Caco-2 (cell line): ENCODE results near the gene PKD1. TPM values are rescaled to one million over a fixed set of nuclear protein-coding genes. Genes with fewer than 3 reads are reported as not detected.

Experiments
- BruUV-seq: library from RNA; stranded (reverse); fragments of 400-500 nt; replicated peaks from 2 replicates; lab custom pipeline; 2021; lab: Mats Ljungman, UMichigan
- CTCF ChIA-PET: fragments of 300-600 bp; sonication (Branson Sonifier 250); formaldehyde crosslinking; loops from one replicate; lab custom pipeline; 2022; ENCODE audit warnings: antibody characterized with exemption; lab: Charles Lee
- POLR2A ChIA-PET: fragments of 300-600 bp; sonication (Branson Sonifier 250); formaldehyde crosslinking; loops from one replicate; lab custom pipeline; 2022; ENCODE audit warnings: antibody characterized with exemption; lab: Charles Lee
- DNase-seq, 2 experiments: peaks; one replicate each; pipeline versions ENCODE4 v3.0.0 to v3.0.0-alpha.2; 2020 to 2022
- H3K27me3 ChIP-seq: replicated peaks from 2 replicates; pipeline ENCODE4 v1.6.0; 2011; ENCODE audit warnings: low read length; ENCODE audit not compliant: control insufficient read depth, insufficient read depth
- H3K36me3 ChIP-seq: 2 replicates; pipeline ENCODE4 v1.5.1; 2011; ENCODE audit warnings: low read length; ENCODE audit not compliant: control insufficient read depth, insufficient read depth
- H3K4me1 ChIP-seq: fragments of 250-450 bp; sonication (Bioruptor Pico); 2 replicates; pipeline ENCODE4 v1.5.1; 2020; ENCODE audit warnings: mild to moderate bottlenecking
- H3K4me3 ChIP-seq: 2 replicates; pipeline ENCODE4 v1.5.1; 2011; ENCODE audit warnings: low read depth, mild to moderate bottlenecking, control low read depth, low read length
- H3K9me3 ChIP-seq: fragments of 250-450 bp; sonication (Bioruptor Pico); 2 replicates; pipeline ENCODE4 v1.5.1; 2020; ENCODE audit warnings: mild to moderate bottlenecking, moderate library complexity
- H3K27ac Mint-ChIP-seq: one replicate; pipeline ENCODE4 v1.8.0; 2022; ENCODE audit warnings: mixed read lengths; ENCODE audit not compliant: unreplicated experiment
- H3K27me3 Mint-ChIP-seq: one replicate; pipeline ENCODE4 v1.8.0; 2022; ENCODE audit warnings: mixed read lengths; ENCODE audit not compliant: insufficient read depth, unreplicated experiment
- H3K36me3 Mint-ChIP-seq: one replicate; pipeline ENCODE4 v1.8.0; 2022; ENCODE audit warnings: mild to moderate bottlenecking, mixed read lengths; ENCODE audit not compliant: insufficient read depth, unreplicated experiment
- H3K4me1 Mint-ChIP-seq: one replicate; pipeline ENCODE4 v1.8.0; 2022; ENCODE audit warnings: low read depth, mixed read lengths; ENCODE audit not compliant: unreplicated experiment
- H3K4me3 Mint-ChIP-seq: one replicate; pipeline ENCODE4 v1.8.0; 2022; ENCODE audit warnings: mild to moderate bottlenecking, moderate library complexity, mixed read lengths; ENCODE audit not compliant: unreplicated experiment
- H3K9me3 Mint-ChIP-seq: one replicate; pipeline ENCODE4 v1.8.0; 2022; ENCODE audit warnings: mixed read lengths; ENCODE audit not compliant: unreplicated experiment
- CTCF ChIP-seq, 2 experiments: fragments of 200-600 bp in 1 of 2; IDR thresholded peaks; 1 replicate in 1 of 2; 2 replicates in 1 of 2; pipeline versions ENCODE4 v1.5.1 to v1.8.0; 2011 to 2022; ENCODE audit warnings: antibody characterized with exemption in 1 of 2, control low read depth in 1 of 2, inconsistent platforms in 1 of 2, low read depth in 1 of 2, low read length in 1 of 2, mild to moderate bottlenecking in 1 of 2, moderate library complexity in 1 of 2; ENCODE audit not compliant: insufficient read depth in 1 of 2, severe bottlenecking in 1 of 2, unreplicated experiment in 1 of 2
- intact Hi-C: fragments of 100-400 bp; cut with micrococcal nuclease; formaldehyde crosslinking; loops from one replicate; pipeline ENCODE4 v1.10.0; 2022; ENCODE audit not compliant: unreplicated experiment
- total RNA-seq: library from RNA; stranded (reverse); gene quantifications from 2 replicates; pipeline ENCODE4 v1.2.3, GENCODE V29; 2022

The PKD1 gene
- total RNA-seq, 1 experiment from 2014 or later = 70.5 TPM

- DNase-seq = no peak
- no peaks in the 10 kb centered on the region for H3K27me3 Mint-ChIP-seq
- ChIA-PET POLR2A (no interaction called here), CTCF (interaction anchor here (0.5 kb wide), 1 partner anchor 390 kb away, joined by 4 read pairs; the partner anchor contains the start of gene NTN3)
- H3K4me3 Mint-ChIP-seq = no peak overlapping the region
- H3K27ac Mint-ChIP-seq = no peak overlapping the region
- Histone ChIP-seq H3K36me3 (no peaks in the 10 kb centered on the region), H3K9me3 (no peaks in the 10 kb centered on the region), H3K4me3 (no peak overlapping the region), H3K4me1 (no peaks in the 10 kb centered on the region), H3K27me3 (no peaks in the 10 kb centered on the region)
- TF ChIP-seq CTCF (IDR thresholded peaks at IDR 0.05; ENCODE audit: insufficient read depth in 1 of 2, low read depth in 1 of 2, low read length in 1 of 2, severe bottlenecking in 1 of 2, unreplicated experiment in 1 of 2) = no peak
- no peaks in the 10 kb centered on the region for H3K4me1 Mint-ChIP-seq
- H3K9me3 Mint-ChIP-seq = no peaks in the 10 kb centered on the region
- BruUV-seq = no TSS peak
- H3K36me3 Mint-ChIP-seq = peaks cover 25% of the 10 kb centered on the region
- intact Hi-C loops = no loop called here
Measured at GRCh38 chr16:2081201-2082084, 54.3 kb downstream of the PKD1 start.

- H3K9me3 Mint-ChIP-seq = no peaks in the 10 kb centered on the region
- ChIA-PET CTCF (interaction anchor here (0.6 kb wide), 1 partner anchor 297 kb away, joined by 3 read pairs; the partner anchor contains the start of gene NUBP2), POLR2A (no interaction called here)
- H3K36me3 ChIP-seq = no peaks in the 10 kb centered on the region; the same call in 1 of the 2 replicates
- no peak for DNase-seq
- H3K9me3 ChIP-seq = no peaks in the 10 kb centered on the region
- no peaks in the 10 kb centered on the region for H3K4me1 ChIP-seq
- intact Hi-C loops = no loop called here
- H3K27me3 ChIP-seq = no peaks in the 10 kb centered on the region
- no peak overlapping the region for H3K4me3 ChIP-seq
- peaks cover 14% of the 10 kb centered on the region for H3K36me3 Mint-ChIP-seq
- BruUV-seq = no TSS peak
- H3K27ac Mint-ChIP-seq = no peak overlapping the region
- H3K4me3 Mint-ChIP-seq = no peak overlapping the region
- no peaks in the 10 kb centered on the region for H3K4me1 Mint-ChIP-seq
- no peak for TF ChIP-seq CTCF (IDR thresholded peaks at IDR 0.05; ENCODE audit: insufficient read depth in 1 of 2, low read depth in 1 of 2, low read length in 1 of 2, severe bottlenecking in 1 of 2, unreplicated experiment in 1 of 2)
- H3K27me3 Mint-ChIP-seq = no peaks in the 10 kb centered on the region
Measured at GRCh38 chr16:2079991-2080390, 55.7 kb downstream of the PKD1 start.

- no TSS peak for BruUV-seq
- POLR2A ChIA-PET = no interaction called here
Measured at GRCh38 chr16:2079311-2079800, 56.3 kb downstream of the PKD1 start.

More at GRCh38 chr16:2079311-2079800, 56.3 kb downstream of the PKD1 start:
- no peaks in the 10 kb centered on the region for H3K4me1 ChIP-seq
- no peak for DNase-seq
- Mint-ChIP-seq H3K36me3 (peaks cover 12% of the 10 kb centered on the region), H3K4me1 (no peaks in the 10 kb centered on the region), H3K9me3 (no peaks in the 10 kb centered on the region), H3K4me3 (no peak overlapping the region), H3K27ac (no peak overlapping the region), H3K27me3 (no peaks in the 10 kb centered on the region)
- CTCF ChIA-PET = interaction anchor here (0.7 to 1.0 kb wide), 2 partner anchors 11 to 61 kb away, joined by 3 to 5 read pairs; no protein-coding TSS in a partner anchor
- intact Hi-C loops = no loop called here
- H3K27me3 ChIP-seq = no peaks in the 10 kb centered on the region
- no peaks in the 10 kb centered on the region for H3K9me3 ChIP-seq
- H3K36me3 ChIP-seq = no peaks in the 10 kb centered on the region; the same call in 1 of the 2 replicates
- TF ChIP-seq CTCF (IDR thresholded peaks at IDR 0.05; ENCODE audit: insufficient read depth in 1 of 2, low read depth in 1 of 2, low read length in 1 of 2, severe bottlenecking in 1 of 2, unreplicated experiment in 1 of 2) = no peak
- H3K4me3 ChIP-seq = no peak overlapping the region
